Lower lobe of right lung (tissue), 2 donors: ENCODE data around the gene UBE2G2. TPM values are rescaled to one million over a fixed set of nuclear protein-coding genes. Genes with fewer than 3 reads are reported as not detected.
A peak's percentile ranks its signal among the peaks of the same experiment; 100 is the strongest.

ENCODE experiments used
- ATAC-seq, 2 donors: fragments of 200-7000 bp; cut with Tn5 transposase; one replicate each; pipeline ENCODE4 v1.9.1; 2020 to 2022; ENCODE audit warnings: mild to moderate bottlenecking in 2 of 2, moderate library complexity in 2 of 2
- DNase-seq: peaks from one replicate; pipeline ENCODE4 v3.0.0-alpha.2; 2020
- H3K27ac ChIP-seq: fragments of 200-600 bp; one replicate; pipeline ENCODE4 v1.8.0; 2022
- H3K27me3 ChIP-seq: fragments of 200-600 bp; one replicate; pipeline ENCODE4 v1.8.0; 2022; ENCODE audit warnings: low read depth
- H3K36me3 ChIP-seq: fragments of 200-600 bp; one replicate; pipeline ENCODE4 v1.8.0; 2022; ENCODE audit warnings: mild to moderate bottlenecking
- H3K4me1 ChIP-seq: fragments of 200-600 bp; one replicate; pipeline ENCODE4 v1.8.0; 2022
- H3K4me3 ChIP-seq: fragments of 200-600 bp; one replicate; pipeline ENCODE4 v1.8.0; 2022; ENCODE audit warnings: mild to moderate bottlenecking
- H3K9me3 ChIP-seq: fragments of 200-600 bp; one replicate; pipeline ENCODE4 v1.8.0; 2022
- intact Hi-C: fragments of 100-400 bp; cut with DNase I; formaldehyde crosslinking; loops from one replicate; pipeline ENCODE4 v1.11.0; 2022
- total RNA-seq: library from RNA; stranded (reverse); fragmentation: NEBNext Ultra II Directional; extraction: Animal tissue kit (Norgen Biotek cat#: 25700); gene quantifications from one replicate; pipeline ENCODE4 v1.2.1, GENCODE V29; 2021
- TF ChIP-seq, protein P1 (sequence below): fragments of 200-600 bp; IDR thresholded peaks from one replicate; pipeline ENCODE4 v1.8.0; 2022; ENCODE audit warnings: antibody characterized with exemption, mild to moderate bottlenecking
- donor health status: DM: no; HTN: yes; CAD: no; lungs with severe emphysema.

UBE2G2 gene
- total RNA-seq, 1 donor from 2014 or later: 76.9 TPM

DNA sequence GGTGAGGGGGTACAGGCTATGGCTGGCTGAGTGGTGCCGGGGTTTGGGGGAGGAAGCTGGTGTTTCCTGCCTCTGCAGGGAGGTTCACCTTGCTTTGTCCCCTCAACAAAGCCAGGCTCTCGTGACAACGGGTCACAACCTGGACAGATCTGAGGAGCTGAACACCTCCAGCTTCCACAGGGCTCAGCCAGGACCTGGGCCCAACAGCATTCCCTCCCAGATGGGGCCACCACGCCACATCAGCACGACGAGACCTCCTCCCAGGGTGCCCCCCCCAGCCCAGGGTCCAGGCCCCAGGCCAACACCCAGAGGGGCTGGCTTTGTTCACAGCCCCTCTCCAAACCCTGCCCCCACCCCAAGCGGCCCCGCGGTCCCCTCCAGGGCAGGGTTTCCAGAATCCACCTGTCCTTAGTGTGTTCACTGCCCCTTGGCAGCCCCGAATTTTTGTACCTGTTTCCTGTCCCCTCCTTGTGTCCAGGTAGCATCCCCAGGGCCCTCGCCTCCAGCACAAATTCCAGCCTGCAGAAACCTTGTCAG is 34.7 kb downstream of the UBE2G2 start:
- Histone ChIP-seq H3K4me3 (no peak overlapping the region), H3K36me3 (peaks cover 36% of the 10 kb centered on the region), H3K27ac (no peak overlapping the region), H3K4me1 (no peaks in the 10 kb centered on the region), H3K9me3 (no peaks in the 10 kb centered on the region), H3K27me3 (no peaks in the 10 kb centered on the region)
- DNase-seq (no peak), ATAC-seq (no peak)
- intact Hi-C loops: no loop called here
- TF ChIP-seq, protein P1, sequence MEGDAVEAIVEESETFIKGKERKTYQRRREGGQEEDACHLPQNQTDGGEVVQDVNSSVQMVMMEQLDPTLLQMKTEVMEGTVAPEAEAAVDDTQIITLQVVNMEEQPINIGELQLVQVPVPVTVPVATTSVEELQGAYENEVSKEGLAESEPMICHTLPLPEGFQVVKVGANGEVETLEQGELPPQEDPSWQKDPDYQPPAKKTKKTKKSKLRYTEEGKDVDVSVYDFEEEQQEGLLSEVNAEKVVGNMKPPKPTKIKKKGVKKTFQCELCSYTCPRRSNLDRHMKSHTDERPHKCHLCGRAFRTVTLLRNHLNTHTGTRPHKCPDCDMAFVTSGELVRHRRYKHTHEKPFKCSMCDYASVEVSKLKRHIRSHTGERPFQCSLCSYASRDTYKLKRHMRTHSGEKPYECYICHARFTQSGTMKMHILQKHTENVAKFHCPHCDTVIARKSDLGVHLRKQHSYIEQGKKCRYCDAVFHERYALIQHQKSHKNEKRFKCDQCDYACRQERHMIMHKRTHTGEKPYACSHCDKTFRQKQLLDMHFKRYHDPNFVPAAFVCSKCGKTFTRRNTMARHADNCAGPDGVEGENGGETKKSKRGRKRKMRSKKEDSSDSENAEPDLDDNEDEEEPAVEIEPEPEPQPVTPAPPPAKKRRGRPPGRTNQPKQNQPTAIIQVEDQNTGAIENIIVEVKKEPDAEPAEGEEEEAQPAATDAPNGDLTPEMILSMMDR: no peak

DNA sequence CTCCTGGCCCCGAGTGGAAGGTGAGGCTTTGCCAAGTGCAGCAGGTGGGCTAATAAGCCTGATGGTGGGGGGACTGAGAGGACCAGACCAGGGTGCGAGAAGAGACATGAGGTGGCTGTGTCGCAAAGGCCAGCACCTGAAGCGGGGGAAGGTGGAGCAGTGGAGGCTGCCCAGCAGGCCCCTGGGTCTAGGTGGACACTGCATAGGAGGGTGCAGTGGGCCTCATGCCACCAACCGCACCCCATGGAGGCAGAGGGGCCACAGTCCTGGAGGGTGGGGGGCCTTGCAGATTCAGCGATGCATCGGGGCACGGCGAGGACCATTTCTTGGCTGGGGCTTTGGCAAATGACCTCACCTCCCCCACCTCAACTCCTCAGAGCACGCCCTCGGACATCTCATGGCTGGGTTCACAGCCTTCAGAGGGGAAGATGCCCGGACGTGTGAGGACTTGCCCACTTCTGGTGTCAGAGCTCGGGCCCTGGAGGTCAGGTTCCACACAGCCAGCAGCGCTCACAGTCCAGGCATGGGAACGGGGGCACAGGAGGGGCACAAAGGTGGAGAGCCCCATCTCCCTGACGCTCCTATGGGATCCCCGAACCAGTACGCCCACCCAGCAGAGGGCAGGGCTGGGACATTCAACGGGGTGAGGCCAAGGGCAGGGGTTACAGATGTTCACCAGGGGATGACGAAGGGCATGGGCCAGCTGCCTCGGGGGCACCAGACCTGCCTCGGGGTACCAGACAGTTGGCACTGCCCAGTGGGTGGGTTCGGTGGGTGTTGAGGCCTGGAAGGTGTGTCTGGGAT is 35.4 kb downstream of the UBE2G2 start:
- no peak overlapping the region for H3K27ac ChIP-seq
- H3K4me1 ChIP-seq: no peaks in the 10 kb centered on the region
- DNase-seq (no peak), ATAC-seq (peak in 1 of 2 donors; percentile 15)
- TF ChIP-seq, protein P1: no peak
- peaks cover 29% of the 10 kb centered on the region for H3K36me3 ChIP-seq
- H3K4me3 ChIP-seq: no peak overlapping the region
- no peaks in the 10 kb centered on the region for H3K27me3 ChIP-seq
- no peaks in the 10 kb centered on the region for H3K9me3 ChIP-seq
- intact Hi-C loops: no loop called here

DNA sequence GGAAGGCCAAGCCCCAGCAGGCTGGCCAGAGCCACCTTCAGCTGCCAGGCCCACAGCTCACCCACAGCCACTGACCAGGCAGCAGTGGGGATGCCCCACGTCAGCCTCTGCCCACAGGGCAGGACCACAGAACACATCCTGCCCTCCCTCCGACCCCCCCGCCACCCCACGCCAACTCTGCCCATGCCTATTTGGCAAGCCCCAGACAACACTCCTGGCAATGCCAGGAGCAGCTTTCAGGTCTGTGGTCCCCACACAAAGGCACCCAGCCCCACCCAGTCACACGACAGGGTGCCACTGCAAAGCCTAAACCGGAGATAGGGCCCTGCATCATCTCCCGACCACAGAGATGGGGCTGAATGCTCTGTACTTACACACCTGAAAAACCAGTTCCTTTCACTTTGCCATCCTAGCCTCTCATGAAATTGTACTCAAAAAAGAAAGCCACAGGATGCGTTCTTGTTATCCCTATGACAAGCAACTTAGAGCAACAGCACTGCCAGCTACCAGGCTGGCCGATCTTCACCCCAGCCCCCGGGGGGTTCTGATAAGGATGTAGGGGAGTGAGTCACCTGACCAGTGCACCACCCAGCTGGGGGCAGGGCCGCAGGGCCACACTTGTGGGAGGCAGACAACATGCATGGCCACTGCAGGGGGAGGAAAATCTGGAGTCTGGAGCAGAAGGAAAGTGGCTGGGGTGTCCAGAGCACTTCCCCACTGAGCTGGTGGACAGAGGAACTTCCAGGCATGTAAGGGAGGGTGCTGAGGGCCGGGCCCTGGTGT is 36.2 kb downstream of the UBE2G2 start:
- Histone ChIP-seq H3K27ac (no peak overlapping the region), H3K9me3 (no peaks in the 10 kb centered on the region), H3K4me1 (no peaks in the 10 kb centered on the region), H3K27me3 (no peaks in the 10 kb centered on the region), H3K4me3 (no peak overlapping the region), H3K36me3 (peaks cover 21% of the 10 kb centered on the region)
- peak in 1 of 2 donors; percentile 12 for ATAC-seq
- TF ChIP-seq, protein P1: no peak
- DNase-seq: no peak
- intact Hi-C loops: no loop called here

DNA sequence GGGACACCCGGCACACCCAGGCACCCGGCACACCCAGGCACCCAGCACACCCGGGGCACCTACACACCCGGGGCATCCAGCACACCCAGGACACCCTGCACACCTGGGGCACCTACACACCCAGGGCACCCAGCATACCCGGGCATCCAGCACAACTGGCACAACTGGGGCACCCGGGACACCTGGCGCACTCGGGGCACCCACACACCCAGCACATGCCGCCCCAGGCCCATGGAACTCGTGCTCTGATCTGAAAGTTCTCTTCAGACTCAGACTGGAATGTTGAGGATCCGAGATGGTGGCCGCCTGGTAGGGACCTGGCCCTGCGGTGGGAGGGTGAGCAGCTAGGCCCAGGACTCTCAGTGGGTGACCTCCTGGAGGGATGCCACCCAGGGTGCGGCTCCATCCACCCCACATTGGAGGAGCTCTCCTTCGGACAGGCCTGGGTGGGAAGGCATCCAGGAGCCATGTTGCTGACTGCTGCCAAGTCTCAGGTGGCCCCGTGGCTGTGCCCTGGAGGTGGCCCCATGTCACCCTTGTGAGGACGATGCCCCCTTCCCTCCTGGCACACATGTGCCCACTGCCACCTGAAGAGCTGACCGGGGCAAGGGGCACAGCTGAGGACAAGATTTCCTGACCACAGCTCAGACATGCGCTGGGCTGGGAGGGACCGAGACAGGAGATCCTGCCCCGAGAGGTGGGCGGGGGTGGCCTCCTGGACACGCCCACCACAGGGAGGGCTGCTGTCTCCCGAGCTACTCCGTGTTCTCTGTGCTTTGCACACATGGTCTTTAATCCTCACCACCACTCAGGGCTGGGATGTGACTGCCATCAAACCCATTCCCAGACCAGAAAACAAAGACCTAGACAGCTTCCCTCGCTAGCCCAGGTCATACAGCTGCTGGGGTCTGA is 37.0 kb downstream of the UBE2G2 start:
- TF ChIP-seq, protein P1: no peak
- DNase-seq (no peak), ATAC-seq (no peak)
- H3K4me1 ChIP-seq: no peaks in the 10 kb centered on the region
- intact Hi-C loops: no loop called here
- H3K4me3 ChIP-seq: no peak overlapping the region
- H3K27ac ChIP-seq: no peak overlapping the region
- no peaks in the 10 kb centered on the region for H3K9me3 ChIP-seq
- peaks cover 13% of the 10 kb centered on the region for H3K36me3 ChIP-seq
- no peaks in the 10 kb centered on the region for H3K27me3 ChIP-seq
